ENCODE results near the gene S1PR5. TPM values are rescaled to one million over a fixed set of nuclear protein-coding genes. Genes with fewer than 3 reads are reported as not detected.
A peak's percentile ranks its signal among the peaks of the same experiment; 100 is the strongest.

The S1PR5 gene, protein sequence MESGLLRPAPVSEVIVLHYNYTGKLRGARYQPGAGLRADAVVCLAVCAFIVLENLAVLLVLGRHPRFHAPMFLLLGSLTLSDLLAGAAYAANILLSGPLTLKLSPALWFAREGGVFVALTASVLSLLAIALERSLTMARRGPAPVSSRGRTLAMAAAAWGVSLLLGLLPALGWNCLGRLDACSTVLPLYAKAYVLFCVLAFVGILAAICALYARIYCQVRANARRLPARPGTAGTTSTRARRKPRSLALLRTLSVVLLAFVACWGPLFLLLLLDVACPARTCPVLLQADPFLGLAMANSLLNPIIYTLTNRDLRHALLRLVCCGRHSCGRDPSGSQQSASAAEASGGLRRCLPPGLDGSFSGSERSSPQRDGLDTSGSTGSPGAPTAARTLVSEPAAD
- total RNA-seq, result not detected

GRCh38 chr19:10517361-10517759 is at the start of gene S1PR5:
Gene S1PR5, minus strand, starts transcription at chr19:10517447. Its CDS starts 2,436 bp downstream, at chr19:10515011.
- DNase-seq (ENCODE audit: extremely low spot score), result no peak
- intact Hi-C loops (cut with DNase I), result no loop called here
- Histone ChIP-seq H3K36me3 (no peaks in the 10 kb centered on the region), H3K9me3 (no peaks in the 10 kb centered on the region), H3K4me1 (peaks cover 20 to 35% (median 31%) of the 10 kb centered on the region in 4 donors), H3K4me3 (peak within 1 kb of the TSS; percentile 31 to 50 (median 34)), H3K27me3 (peaks cover 3 to 99% (median 65%) of the 10 kb centered on the region in 4 donors), H3K27ac (replicated peaks in 1 of 4) (no peak within 1 kb of the TSS)
- WGBS, result 3% methylated on average over 8 of the region's 39 CpGs
- no peak for TF ChIP-seq POLR2AphosphoS5 (IDR thresholded peaks at IDR 0.05)
- TF ChIP-seq EP300 (IDR thresholded peaks at IDR 0.05), result no peak
- no peak for TF ChIP-seq POLR2A (IDR thresholded peaks at IDR 0.05; ENCODE audit: low read depth)
- no peak for TF ChIP-seq CTCF (IDR thresholded peaks at IDR 0.05)

DNA sequence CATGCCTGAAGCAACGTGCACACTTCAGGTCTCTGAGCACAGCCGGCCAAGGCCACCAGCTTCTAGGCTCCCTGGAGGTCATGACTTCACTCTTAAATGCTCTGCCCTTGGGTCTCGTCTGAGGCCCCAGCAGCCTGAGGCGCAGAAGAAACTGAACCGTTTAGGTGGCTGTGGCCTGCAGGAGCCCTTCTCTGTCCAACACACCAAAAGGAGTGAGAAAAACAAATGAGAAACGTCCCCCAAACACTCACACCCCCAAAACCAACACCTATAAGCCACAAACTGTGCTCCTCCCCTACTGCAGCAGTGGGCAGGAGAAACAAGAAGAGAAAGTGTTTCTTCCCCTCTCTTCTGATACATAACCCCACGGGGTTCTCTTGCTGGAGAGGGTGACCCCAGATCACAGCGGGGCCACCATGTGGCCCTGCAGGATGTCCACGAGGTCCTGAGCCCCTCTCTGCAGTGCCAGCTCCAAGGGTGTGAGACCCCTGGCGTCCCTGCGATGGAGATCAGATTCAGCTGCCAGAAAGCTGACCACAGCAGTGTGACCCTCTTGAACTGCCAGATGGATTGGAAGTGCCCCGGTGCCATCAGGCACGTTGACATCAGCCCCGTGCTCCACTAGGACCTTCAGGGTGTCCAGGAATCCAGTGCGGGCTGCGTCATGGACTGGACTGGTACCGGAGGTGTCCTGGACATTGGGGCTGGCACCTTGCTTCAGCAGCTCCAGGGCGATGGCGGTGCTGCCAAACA is 49.6 kb upstream of the S1PR5 start:
- no peak for DNase-seq (ENCODE audit: extremely low spot score)
- intact Hi-C loops (cut with DNase I), result loop anchor here (5.0 to 10.0 kb wide), 2 partner anchors 65 to 162 kb away; partner anchors contain the start of genes CDC37 and KEAP1
- Histone ChIP-seq H3K4me1 (peaks cover 36 to 51% (median 46%) of the 10 kb centered on the region in 4 donors), H3K36me3 (peaks cover 0 to 19% (median 11%) of the 10 kb centered on the region in 4 donors), H3K27ac (replicated peaks in 1 of 4) (peak overlapping the region; percentile 87 to 94 (median 90)), H3K4me3 (peak overlapping the region; percentile 81 to 95 (median 90)), H3K9me3 (no peaks in the 10 kb centered on the region), H3K27me3 (no peaks in the 10 kb centered on the region)
- TF ChIP-seq POLR2AphosphoS5 (IDR thresholded peaks at IDR 0.05) (no peak), EP300 (IDR thresholded peaks at IDR 0.05) (no peak), POLR2A (IDR thresholded peaks at IDR 0.05; ENCODE audit: low read depth) (no peak), CTCF (IDR thresholded peaks at IDR 0.05) (no peak)
- 66% methylated on average over 19 of the region's 19 CpGs for WGBS

DNA sequence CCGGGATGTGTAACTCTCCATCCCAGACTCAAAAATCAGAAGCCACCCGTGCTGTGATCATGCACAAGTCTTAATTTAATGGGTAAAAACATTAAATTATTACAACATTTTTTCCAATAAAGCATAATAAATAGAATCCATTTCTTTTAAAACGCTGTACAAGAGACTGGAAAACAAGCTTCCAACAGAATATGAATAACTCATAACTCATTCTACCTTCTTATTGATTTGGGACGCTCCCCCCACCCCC is 49.1 kb upstream of the S1PR5 start:
- Histone ChIP-seq H3K9me3 (no peaks in the 10 kb centered on the region), H3K36me3 (peaks cover 0 to 24% (median 15%) of the 10 kb centered on the region in 4 donors), H3K4me3 (peak overlapping the region; percentile 81 to 95 (median 90)), H3K27me3 (no peaks in the 10 kb centered on the region), H3K4me1 (peaks cover 36 to 49% (median 45%) of the 10 kb centered on the region in 4 donors), H3K27ac (replicated peaks in 1 of 4) (peak overlapping the region; percentile 87 to 94 (median 90))
- 8% methylated on average over 4 of the region's 4 CpGs for WGBS
- TF ChIP-seq POLR2A (IDR thresholded peaks at IDR 0.05; ENCODE audit: low read depth) (no peak), POLR2AphosphoS5 (IDR thresholded peaks at IDR 0.05) (no peak), CTCF (IDR thresholded peaks at IDR 0.05) (no peak), EP300 (IDR thresholded peaks at IDR 0.05) (no peak)
- DNase-seq (ENCODE audit: extremely low spot score), result no peak
- intact Hi-C loops (cut with DNase I), result loop anchor here (5.0 to 10.0 kb wide), 2 partner anchors 64 to 162 kb away; partner anchors contain the start of genes CDC37 and KEAP1

DNA sequence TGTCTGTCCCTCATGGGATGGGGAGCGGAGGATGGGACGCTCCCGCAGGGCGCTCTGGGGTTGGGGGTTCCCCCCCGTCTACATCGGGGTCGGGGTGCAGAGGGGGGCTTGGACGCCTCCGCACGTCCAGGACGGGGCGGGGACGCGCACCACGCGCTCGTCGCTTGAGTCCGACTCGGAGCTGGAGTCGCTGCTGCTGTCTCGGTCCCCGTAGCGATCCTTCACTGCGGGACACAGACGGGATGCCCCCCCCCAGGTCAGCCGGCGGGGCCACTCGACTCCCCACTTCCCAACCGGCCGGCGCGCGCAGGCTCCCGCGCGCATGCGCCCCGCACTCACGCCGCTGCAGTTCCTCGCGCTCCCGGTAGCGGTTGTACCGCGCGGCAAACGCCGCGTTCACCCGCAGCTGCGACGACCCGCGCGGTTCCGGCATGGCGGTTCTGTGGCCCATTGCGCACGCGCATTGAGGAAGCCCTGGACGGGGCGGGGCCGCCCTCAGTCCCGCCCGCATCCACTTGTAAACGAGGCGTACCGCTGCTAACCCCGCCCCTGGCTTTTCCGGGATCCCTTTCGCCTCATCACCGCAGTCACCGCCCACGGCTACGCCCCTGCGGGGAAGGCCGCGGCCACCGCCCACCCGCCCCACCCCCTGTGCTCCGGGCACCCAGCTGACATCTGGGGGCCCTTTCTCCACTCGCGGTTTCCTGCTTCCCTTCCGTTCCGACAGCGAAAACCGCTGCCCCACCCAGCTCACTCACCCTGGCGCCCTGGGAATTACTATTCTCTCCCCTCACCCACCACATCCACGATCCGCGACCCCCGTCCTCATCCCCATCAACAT is 48.5 kb upstream of the S1PR5 start, which contains the start of gene KRI1:
Gene KRI1, minus strand, starts transcription at position 444 of the 841 bp plus-strand sequence. Its CDS starts 11 bp downstream, at position 433.
- under 1% methylated on average over 18 of the region's 94 CpGs for WGBS
- intact Hi-C loops (cut with DNase I), result loop anchor here (5.0 to 10.0 kb wide), 2 partner anchors 63 to 161 kb away; partner anchors contain the start of genes CDC37 and KEAP1
- H3K9me3 ChIP-seq, result no peaks in the 10 kb centered on the region

More for the DNA sequence above, 48.5 kb upstream of the S1PR5 start, which contains the start of gene KRI1:
- Histone ChIP-seq H3K27me3 (no peaks in the 10 kb centered on the region), H3K27ac (replicated peaks in 1 of 4) (peak within 1 kb of the TSS; percentile 87 to 94 (median 90)), H3K4me1 (peaks cover 36 to 49% (median 45%) of the 10 kb centered on the region in 4 donors), H3K36me3 (peaks cover 5 to 30% (median 20%) of the 10 kb centered on the region in 4 donors), H3K4me3 (peak within 1 kb of the TSS; percentile 81 to 95 (median 90))
- DNase-seq (ENCODE audit: extremely low spot score), result peak; percentile 100
- TF ChIP-seq POLR2AphosphoS5 (IDR thresholded peaks at IDR 0.05) (peak; percentile 96), CTCF (IDR thresholded peaks at IDR 0.05) (peak in 1 of 3 experiments; percentile 40), EP300 (IDR thresholded peaks at IDR 0.05) (peak; percentile 68), POLR2A (IDR thresholded peaks at IDR 0.05; ENCODE audit: low read depth) (peak; percentile 70)

Data from esophagus muscularis mucosa (tissue), 4 donors.